Omental fat pad (tissue), 4 donors: ENCODE measurements around the gene C1orf146. TPM values are rescaled to one million over a fixed set of nuclear protein-coding genes. Genes with fewer than 3 reads are reported as not detected.
"Not testable (repeated sequence)": the region's sequence is repeated elsewhere in the genome, so short reads cannot be mapped to it uniquely, and the experiment has no call there.

Source experiments
- ATAC-seq: fragments of 150-250 bp; one replicate; pipeline ENCODE4 v1.9.1; 2016; ENCODE audit warnings: mild to moderate bottlenecking, moderate library complexity; ENCODE audit not compliant: low FRiP score
- DNase-seq: peaks from one replicate; pipeline ENCODE4 v3.0.0-alpha.2; 2019; ENCODE audit warnings: low spot score
- total RNA-seq, 4 donors: library from RNA; depleted of rRNA; stranded (reverse); fragments of >200 nt; gene quantifications; one replicate each; pipeline ENCODE4 v1.1.0, GENCODE V29; 2016
- TF ChIP-seq, protein P1 (sequence below), 3 donors: fragments of 450-650 bp; IDR thresholded peaks; one replicate each; pipeline ENCODE4 v1.5.1; 2016 to 2017; ENCODE audit warnings: antibody characterized with exemption in 3 of 3, mild to moderate bottlenecking in 3 of 3, moderate library complexity in 2 of 3

Gene C1orf146
- total RNA-seq, 4 donors from 2014 or later: not detected

- TF ChIP-seq, protein P1, sequence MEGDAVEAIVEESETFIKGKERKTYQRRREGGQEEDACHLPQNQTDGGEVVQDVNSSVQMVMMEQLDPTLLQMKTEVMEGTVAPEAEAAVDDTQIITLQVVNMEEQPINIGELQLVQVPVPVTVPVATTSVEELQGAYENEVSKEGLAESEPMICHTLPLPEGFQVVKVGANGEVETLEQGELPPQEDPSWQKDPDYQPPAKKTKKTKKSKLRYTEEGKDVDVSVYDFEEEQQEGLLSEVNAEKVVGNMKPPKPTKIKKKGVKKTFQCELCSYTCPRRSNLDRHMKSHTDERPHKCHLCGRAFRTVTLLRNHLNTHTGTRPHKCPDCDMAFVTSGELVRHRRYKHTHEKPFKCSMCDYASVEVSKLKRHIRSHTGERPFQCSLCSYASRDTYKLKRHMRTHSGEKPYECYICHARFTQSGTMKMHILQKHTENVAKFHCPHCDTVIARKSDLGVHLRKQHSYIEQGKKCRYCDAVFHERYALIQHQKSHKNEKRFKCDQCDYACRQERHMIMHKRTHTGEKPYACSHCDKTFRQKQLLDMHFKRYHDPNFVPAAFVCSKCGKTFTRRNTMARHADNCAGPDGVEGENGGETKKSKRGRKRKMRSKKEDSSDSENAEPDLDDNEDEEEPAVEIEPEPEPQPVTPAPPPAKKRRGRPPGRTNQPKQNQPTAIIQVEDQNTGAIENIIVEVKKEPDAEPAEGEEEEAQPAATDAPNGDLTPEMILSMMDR (IDR thresholded peaks at IDR 0.05): no peak
- DNase-seq (no peak), ATAC-seq (no peak)
Observed at GRCh38 chr1:92218559-92218958, 844 bp downstream of the C1orf146 start.

DNA sequence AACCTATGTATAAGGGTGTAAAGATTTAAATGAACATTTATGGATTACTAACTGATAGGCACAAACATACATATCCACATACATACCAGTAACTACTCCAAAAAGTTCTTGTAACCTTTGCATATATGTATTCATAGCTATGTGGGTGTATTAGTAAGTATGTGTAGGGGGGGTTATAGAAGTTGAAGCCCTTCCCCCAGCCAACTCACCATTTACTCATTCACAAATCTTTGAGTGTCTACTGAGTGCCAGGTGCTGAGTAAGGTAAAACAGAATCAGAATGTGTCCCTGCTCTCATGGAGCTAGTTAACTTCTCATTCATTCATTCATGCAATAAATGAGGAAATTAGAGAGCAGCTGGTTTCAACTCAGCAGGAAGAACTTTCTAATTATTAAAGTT lies 1.3 kb downstream of the C1orf146 start:
- TF ChIP-seq, protein P1 (IDR thresholded peaks at IDR 0.05): no peak
- no peak for ATAC-seq

DNA sequence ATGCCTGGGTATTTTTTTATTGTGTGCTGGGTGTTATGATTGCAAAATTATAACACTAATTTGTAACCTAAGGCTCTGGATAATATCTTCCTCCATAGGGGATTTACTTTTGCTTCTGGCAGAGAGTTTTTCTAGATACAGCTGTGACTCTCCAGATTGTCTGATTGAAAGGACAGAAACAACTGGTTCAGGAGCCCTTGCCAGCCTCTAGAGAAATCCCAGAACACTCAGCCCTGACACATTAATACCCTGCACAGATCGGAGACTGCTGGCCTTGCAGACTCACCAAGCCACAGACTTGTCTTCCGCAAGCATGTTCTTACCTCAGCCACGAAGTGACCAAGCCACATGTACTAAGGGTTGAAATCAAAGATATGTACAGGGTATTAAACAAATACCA lies 10.7 kb downstream of the C1orf146 start:
- ATAC-seq: no peak
- no peak for DNase-seq

More for the DNA sequence above, 1.3 kb downstream of the C1orf146 start:
- no peak for DNase-seq

GRCh38 chr1:92230736-92231135 lies 13.0 kb downstream of the C1orf146 start:
- ATAC-seq: no peak
- DNase-seq: no peak
- TF ChIP-seq, protein P1 (IDR thresholded peaks at IDR 0.05): no peak

More for the DNA sequence above, 10.7 kb downstream of the C1orf146 start:
- TF ChIP-seq, protein P1 (IDR thresholded peaks at IDR 0.05): no peak

- TF ChIP-seq, protein P1 (IDR thresholded peaks at IDR 0.05): no peak
- DNase-seq: no peak
- no peak for ATAC-seq
Observed at GRCh38 chr1:92240034-92240433, 22.3 kb downstream of the C1orf146 start.

- no peak for DNase-seq
- no peak for ATAC-seq
- TF ChIP-seq, protein P1 (IDR thresholded peaks at IDR 0.05): no peak
Observed at GRCh38 chr1:92244376-92244775, 26.7 kb downstream of the C1orf146 start.

DNA sequence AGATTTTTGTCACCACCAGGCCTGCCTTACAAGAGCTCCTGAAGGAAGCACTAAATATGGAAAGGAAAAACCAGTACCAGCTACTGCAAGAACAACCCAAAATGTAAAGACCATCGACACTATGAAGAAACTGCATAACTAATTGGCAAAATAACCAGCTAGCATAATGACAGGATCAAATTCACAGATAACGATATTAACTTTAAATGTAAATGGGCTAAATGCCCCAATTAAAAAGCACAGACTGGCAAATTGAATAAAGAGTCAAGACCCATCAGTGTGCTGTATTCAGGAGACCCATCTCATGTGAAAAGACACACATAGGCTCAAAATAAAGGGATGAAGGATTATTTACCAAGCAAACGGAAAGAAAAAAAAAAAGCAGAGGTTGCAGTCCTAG lies 37.0 kb downstream of the C1orf146 start:
- DNase-seq, ATAC-seq: not testable (repeated sequence)

DNA sequence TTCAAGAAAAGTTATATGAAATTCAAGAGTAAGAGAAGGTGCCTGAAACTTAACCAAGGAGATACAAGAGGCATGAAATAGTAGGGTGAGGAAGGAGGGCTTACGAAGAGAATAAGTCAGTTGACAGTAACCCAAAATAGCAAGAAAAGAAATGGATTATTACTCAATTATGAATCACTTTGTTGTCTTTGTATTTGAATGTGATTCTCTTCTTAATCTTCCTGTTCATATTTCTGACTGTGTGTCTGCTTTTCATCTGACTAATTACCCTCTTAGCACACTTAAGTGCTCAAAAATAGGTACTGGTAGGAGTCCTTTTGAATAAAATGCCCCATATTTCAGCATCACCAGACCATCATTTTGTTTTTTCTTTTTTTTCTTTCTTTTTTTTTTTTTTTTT lies 41.6 kb downstream of the C1orf146 start:
- TF ChIP-seq, protein P1 (IDR thresholded peaks at IDR 0.05): no peak
- DNase-seq (no peak), ATAC-seq (no peak)
